Fibroblast of the aortic adventitia (primary cell): ENCODE results near the gene NTPCR. TPM values are rescaled to one million over a fixed set of nuclear protein-coding genes. Genes with fewer than 3 reads are reported as not detected.

ENCODE experiments used
- DNase-seq: peaks from one replicate; pipeline ENCODE4 v3.0.0-alpha.2; 2010; ENCODE audit warnings: low read depth
- H3K4me3 ChIP-seq: 2 replicates; pipeline ENCODE4 v1.5.1; 2011; ENCODE audit warnings: low read depth, mild to moderate bottlenecking, control low read depth, low read length, moderate library complexity
- CTCF ChIP-seq: IDR thresholded peaks from 2 replicates; pipeline ENCODE4 v1.5.1; 2011; ENCODE audit warnings: mild to moderate bottlenecking, low read length, control low read depth, inconsistent platforms; ENCODE audit not compliant: insufficient read depth
- total RNA-seq: library from RNA; depleted of rRNA; stranded (reverse); fragments of >200 nt; gene quantifications from 2 replicates; pipeline ENCODE4 v1.2.3, GENCODE V29; 2012; ENCODE audit warnings: low replicate concordance

The NTPCR gene
- total RNA-seq, 1 donor: 19.7 TPM

GRCh38 chr1:233005703-233006102, 55.3 kb downstream of the NTPCR start:
- no peak overlapping the region for H3K4me3 ChIP-seq
- DNase-seq: no peak
- no peak for TF ChIP-seq CTCF

- no peak for DNase-seq
- no peak for TF ChIP-seq CTCF
- no peak overlapping the region for H3K4me3 ChIP-seq
These were observed 55.7 kb downstream of the NTPCR start for GRCh38 chr1:233006108-233006507.

- H3K4me3 ChIP-seq: no peak overlapping the region
- no peak for DNase-seq
- TF ChIP-seq CTCF: no peak
These were observed 56.1 kb downstream of the NTPCR start for GRCh38 chr1:233006541-233006973.

- peak; percentile 37 for DNase-seq
- TF ChIP-seq CTCF: no peak
These were observed 59.7 kb downstream of the NTPCR start for GRCh38 chr1:233010146-233010545.

GRCh38 chr1:233012021-233012420, 61.6 kb downstream of the NTPCR start:
- no peak for DNase-seq
- no peak overlapping the region for H3K4me3 ChIP-seq
- TF ChIP-seq CTCF: no peak

More at GRCh38 chr1:233010146-233010545, 59.7 kb downstream of the NTPCR start:
- H3K4me3 ChIP-seq: no peak overlapping the region

GRCh38 chr1:233015965-233016364, 65.6 kb downstream of the NTPCR start:
- TF ChIP-seq CTCF: no peak
- no peak overlapping the region for H3K4me3 ChIP-seq
- DNase-seq: no peak

GRCh38 chr1:233016798-233017197, 66.4 kb downstream of the NTPCR start:
- no peak overlapping the region for H3K4me3 ChIP-seq
- no peak for TF ChIP-seq CTCF
- no peak for DNase-seq
